B cell (primary cell): ENCODE results near the gene UBR2.

Source experiments
- CTCF ChIP-seq: fragments of 200-600 bp; IDR thresholded peaks from one replicate; pipeline ENCODE4 v1.8.0; 2022; ENCODE audit warnings: antibody characterized with exemption, mild to moderate bottlenecking
- EZH2 ChIP-seq: IDR thresholded peaks from 2 replicates; pipeline ENCODE4 v1.6.1; 2012; ENCODE audit warnings: borderline replicate concordance, low read depth, mild to moderate bottlenecking, moderate library complexity, low read length; ENCODE audit not compliant: insufficient read depth, poor library complexity, severe bottlenecking

- TF ChIP-seq EZH2 (no peak), CTCF (no peak)
Observed at GRCh38 chr6:42565823-42566613, 2.2 kb downstream of the UBR2 start.
